Fibroblast of lung (primary cell): ENCODE results near the gene FAF2. TPM values are rescaled to one million over a fixed set of nuclear protein-coding genes. Genes with fewer than 3 reads are reported as not detected.

Experiments
- DNase-seq, 2 donors: peaks; one replicate each; pipeline versions ENCODE4 v3.0.0 to v3.0.0-alpha.2; 2010; ENCODE audit warnings: low read depth in 2 of 2
- H2AFZ ChIP-seq: 2 replicates; pipeline ENCODE4 v1.5.1; 2012; ENCODE audit warnings: low read length, control low read depth, inconsistent platforms
- H3K27ac ChIP-seq: 2 replicates; pipeline ENCODE4 v1.5.1; 2011; ENCODE audit warnings: low read length, control low read depth; ENCODE audit not compliant: insufficient read depth
- H3K27me3 ChIP-seq: 2 replicates; pipeline ENCODE4 v1.5.1; 2011; ENCODE audit warnings: mild to moderate bottlenecking, low read length; ENCODE audit not compliant: control insufficient read depth, insufficient read depth
- H3K36me3 ChIP-seq: 2 replicates; pipeline ENCODE4 v1.5.1; 2011; ENCODE audit warnings: low read length; ENCODE audit not compliant: control insufficient read depth, insufficient read depth
- H3K4me1 ChIP-seq: 2 replicates; pipeline ENCODE4 v1.5.1; 2011; ENCODE audit warnings: low read length; ENCODE audit not compliant: control insufficient read depth, insufficient read depth; ENCODE audit errors: extremely low read depth
- H3K4me2 ChIP-seq: 2 replicates; pipeline ENCODE4 v1.5.1; 2011; ENCODE audit warnings: low read length, control low read depth; ENCODE audit not compliant: insufficient read depth; ENCODE audit errors: extremely low read depth
- H3K4me3 ChIP-seq, 4 experiments: fragments of 200-600 bp in 1 of 4; sonication (generic) in 1 of 4; replicated peaks in 1 of 4; 2 replicates each; pipeline ENCODE4 v1.5.1; 2011 to 2016; ENCODE audit warnings: low read length in 4 of 4, low read depth in 3 of 4, mild to moderate bottlenecking in 3 of 4, control low read depth in 2 of 4, inconsistent platforms in 1 of 4, mixed read lengths in 1 of 4; ENCODE audit not compliant: insufficient read depth in 1 of 4; ENCODE audit errors: control extremely low read depth in 1 of 4
- H3K79me2 ChIP-seq: 2 replicates; pipeline ENCODE4 v1.5.1; 2012; ENCODE audit warnings: mild to moderate bottlenecking, low read length, inconsistent platforms; ENCODE audit not compliant: control insufficient read depth, insufficient read depth
- H3K9ac ChIP-seq: 2 replicates; pipeline ENCODE4 v1.5.1; 2011; ENCODE audit warnings: mild to moderate bottlenecking, low read length, control low read depth; ENCODE audit not compliant: insufficient read depth
- H3K9me3 ChIP-seq: 2 replicates; pipeline ENCODE4 v1.5.1; 2012; ENCODE audit warnings: low read depth, low read length; ENCODE audit not compliant: control insufficient read depth, insufficient read depth
- H4K20me1 ChIP-seq: 2 replicates; pipeline ENCODE4 v1.5.1; 2011; ENCODE audit warnings: low read length; ENCODE audit not compliant: control insufficient read depth, insufficient read depth; ENCODE audit errors: extremely low read depth
- EZH2 ChIP-seq: IDR thresholded peaks from 2 replicates; pipeline ENCODE4 v1.5.1; 2012; ENCODE audit warnings: low read length, control low read depth, mild to moderate bottlenecking; ENCODE audit errors: missing control alignments
- polyA plus RNA-seq, 2 donors: library from polyadenylated mRNA; depleted of rRNA in 1 of 2; stranded (reverse) in 1 of 2; unstranded in 1 of 2; fragments of >200 nt; gene quantifications; 2 replicates each; pipeline ENCODE4 v1.2.1, GENCODE V29; 2011 to 2012; ENCODE audit warnings: missing spikeins in 1 of 2
- total RNA-seq: library from RNA; depleted of rRNA; stranded (reverse); fragments of >200 nt; gene quantifications from 2 replicates; pipeline ENCODE4 v1.2.1, GENCODE V29; 2014
- TF ChIP-seq, protein P1 (sequence below), 2 donors: IDR thresholded peaks in 1 of 2; conservative IDR thresholded peaks in 1 of 2; 1 replicate in 1 of 2; 2 replicates in 1 of 2; pipeline ENCODE4 v1.5.1; 2011 to 2012; ENCODE audit warnings: low read length in 2 of 2, control low read depth in 1 of 2, inconsistent platforms in 1 of 2, low read depth in 1 of 2, mild to moderate bottlenecking in 1 of 2

Gene FAF2
- total and polyA plus RNA-seq, 2 donors (not counting 1 experiment from before 2014, with no cell fraction given): 38.5 to 55.5 TPM

DNA sequence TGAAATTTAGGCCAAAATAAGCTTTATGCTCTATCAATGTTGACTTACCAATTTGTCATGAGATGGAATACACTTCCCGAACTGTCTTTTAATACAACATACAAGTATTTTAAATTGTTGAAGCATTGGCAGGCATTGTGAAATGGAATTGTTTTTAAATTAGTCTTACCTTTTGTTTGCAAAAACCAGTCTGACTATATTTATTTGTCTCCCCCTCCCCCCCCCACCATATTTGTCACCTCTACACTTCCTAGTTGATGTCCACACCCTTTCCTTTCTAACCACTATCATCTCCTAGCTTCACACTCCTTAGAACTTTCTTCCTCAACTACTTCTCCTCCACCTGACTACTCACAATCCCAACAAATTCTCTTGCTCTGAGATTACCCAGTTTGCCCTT lies 40.9 kb downstream of the FAF2 start:
- TF ChIP-seq EZH2: no peak
- TF ChIP-seq, protein P1, sequence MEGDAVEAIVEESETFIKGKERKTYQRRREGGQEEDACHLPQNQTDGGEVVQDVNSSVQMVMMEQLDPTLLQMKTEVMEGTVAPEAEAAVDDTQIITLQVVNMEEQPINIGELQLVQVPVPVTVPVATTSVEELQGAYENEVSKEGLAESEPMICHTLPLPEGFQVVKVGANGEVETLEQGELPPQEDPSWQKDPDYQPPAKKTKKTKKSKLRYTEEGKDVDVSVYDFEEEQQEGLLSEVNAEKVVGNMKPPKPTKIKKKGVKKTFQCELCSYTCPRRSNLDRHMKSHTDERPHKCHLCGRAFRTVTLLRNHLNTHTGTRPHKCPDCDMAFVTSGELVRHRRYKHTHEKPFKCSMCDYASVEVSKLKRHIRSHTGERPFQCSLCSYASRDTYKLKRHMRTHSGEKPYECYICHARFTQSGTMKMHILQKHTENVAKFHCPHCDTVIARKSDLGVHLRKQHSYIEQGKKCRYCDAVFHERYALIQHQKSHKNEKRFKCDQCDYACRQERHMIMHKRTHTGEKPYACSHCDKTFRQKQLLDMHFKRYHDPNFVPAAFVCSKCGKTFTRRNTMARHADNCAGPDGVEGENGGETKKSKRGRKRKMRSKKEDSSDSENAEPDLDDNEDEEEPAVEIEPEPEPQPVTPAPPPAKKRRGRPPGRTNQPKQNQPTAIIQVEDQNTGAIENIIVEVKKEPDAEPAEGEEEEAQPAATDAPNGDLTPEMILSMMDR (conservative IDR thresholded peaks at IDR 0.05 in 1 of 2, IDR thresholded peaks at IDR 0.05 in 1 of 2; ENCODE audit: low read depth in 1 of 2, low read length in 2 of 2): no peak
- H3K36me3 ChIP-seq: peaks cover 20% of the 10 kb centered on the region

DNA sequence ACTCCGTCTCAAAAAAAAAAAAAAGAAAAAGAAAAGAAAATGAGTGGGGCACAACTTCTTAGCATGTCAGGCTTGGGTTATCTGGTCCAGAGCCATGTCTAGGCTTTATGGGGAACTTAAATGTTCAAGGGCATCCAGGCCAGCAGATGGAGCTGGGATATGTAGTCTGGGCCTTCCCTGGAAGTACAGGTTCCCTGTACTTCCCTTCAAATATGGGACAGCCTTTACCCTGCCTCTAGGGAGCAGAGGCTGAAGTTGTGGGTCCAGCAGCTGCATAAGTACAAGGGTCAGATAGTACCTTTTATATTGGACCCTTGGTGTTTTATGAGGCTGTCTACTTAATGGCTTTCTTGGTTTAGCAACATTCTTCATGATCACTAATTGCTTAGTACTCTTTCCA lies 42.1 kb downstream of the FAF2 start:
- TF ChIP-seq, protein P1 (conservative IDR thresholded peaks at IDR 0.05 in 1 of 2, IDR thresholded peaks at IDR 0.05 in 1 of 2; ENCODE audit: low read depth in 1 of 2, low read length in 2 of 2): no peak
- no peak for TF ChIP-seq EZH2
- DNase-seq: no peak
- Histone ChIP-seq H3K27ac (no peak overlapping the region), H3K4me2 (no peak overlapping the region), H3K36me3 (peaks cover 21% of the 10 kb centered on the region), H3K79me2 (peaks cover 3% of the 10 kb centered on the region), H4K20me1 (no peaks in the 10 kb centered on the region), H3K9ac (no peak overlapping the region), H2AFZ (no peak overlapping the region), H3K9me3 (no peaks in the 10 kb centered on the region), H3K4me3 (no peak overlapping the region), H3K27me3 (no peaks in the 10 kb centered on the region), H3K4me1 (no peaks in the 10 kb centered on the region)

More for the DNA sequence above, 40.9 kb downstream of the FAF2 start:
- no peak for DNase-seq
- no peaks in the 10 kb centered on the region for H3K9me3 ChIP-seq
- no peaks in the 10 kb centered on the region for H4K20me1 ChIP-seq
- H2AFZ ChIP-seq: no peak overlapping the region
- H3K27me3 ChIP-seq: no peaks in the 10 kb centered on the region
- H3K4me1 ChIP-seq: no peaks in the 10 kb centered on the region
- no peak overlapping the region for H3K27ac ChIP-seq
- no peak overlapping the region for H3K4me3 ChIP-seq
- H3K4me2 ChIP-seq: no peak overlapping the region
- H3K9ac ChIP-seq: no peak overlapping the region
- H3K79me2 ChIP-seq: peaks cover 5% of the 10 kb centered on the region

DNA sequence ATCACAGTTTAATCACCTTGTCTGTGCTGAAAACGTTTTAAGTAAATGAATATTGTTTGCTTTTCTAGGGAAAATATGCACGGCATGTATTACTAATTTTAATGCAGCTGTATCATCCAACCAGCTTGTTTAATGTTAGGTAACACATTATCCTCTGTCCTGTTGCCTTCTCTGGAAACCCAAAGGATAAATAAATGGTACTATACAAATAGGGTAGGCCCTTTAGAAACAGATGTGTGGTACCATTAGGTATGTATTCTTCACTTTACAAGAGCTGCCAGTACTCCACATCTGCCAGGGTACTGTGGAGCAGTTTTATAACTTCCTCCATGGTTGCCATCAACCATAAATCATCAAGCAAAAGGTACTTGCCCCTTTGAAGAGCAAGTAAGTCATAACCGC lies 42.9 kb downstream of the FAF2 start:
- H4K20me1 ChIP-seq: no peaks in the 10 kb centered on the region
- H3K4me2 ChIP-seq: no peak overlapping the region
- H3K4me3 ChIP-seq: no peak overlapping the region
- no peaks in the 10 kb centered on the region for H3K27me3 ChIP-seq
- no peak overlapping the region for H2AFZ ChIP-seq
- no peak overlapping the region for H3K27ac ChIP-seq
- H3K4me1 ChIP-seq: no peaks in the 10 kb centered on the region
- H3K36me3 ChIP-seq: peaks cover 19% of the 10 kb centered on the region
- H3K79me2 ChIP-seq: peaks cover under 1% of the 10 kb centered on the region
- no peak for TF ChIP-seq EZH2
- TF ChIP-seq, protein P1 (conservative IDR thresholded peaks at IDR 0.05 in 1 of 2, IDR thresholded peaks at IDR 0.05 in 1 of 2; ENCODE audit: low read depth in 1 of 2, low read length in 2 of 2): no peak
- H3K9me3 ChIP-seq: no peaks in the 10 kb centered on the region
- DNase-seq: peak in 1 of 2 donors; percentile 40
- no peak overlapping the region for H3K9ac ChIP-seq
